Measurements from ENCODE around the gene P2RX5. TPM values are rescaled to one million over a fixed set of nuclear protein-coding genes. Genes with fewer than 3 reads are reported as not detected.

The P2RX5 gene
- total RNA-seq, 4 donors from 2014 or later: 0.96 to 2.0 TPM; not detected in 2

GRCh38 chr17:3727041-3727440, 31.1 kb upstream of the P2RX5 start:
- Histone ChIP-seq H3K4me1 (peaks cover 0 to 21% (median 14%) of the 10 kb centered on the region in 3 donors), H3K27me3 (peaks cover 12% of the 10 kb centered on the region), H3K27ac (no peak overlapping the region), H3K4me3 (no peak overlapping the region), H3K36me3 (peaks cover 0 to 1% of the 10 kb centered on the region in 2 donors), H3K9me3 (no peaks in the 10 kb centered on the region)
- no peak for TF ChIP-seq CTCF (IDR thresholded peaks at IDR 0.05)
- no peak for TF ChIP-seq POLR2A (IDR thresholded peaks at IDR 0.05)
- no peak for TF ChIP-seq EP300 (IDR thresholded peaks at IDR 0.05)
- TF ChIP-seq POLR2AphosphoS5 (IDR thresholded peaks at IDR 0.05): no peak
- WGBS, 2 donors (ENCODE audit: low coverage in 1 of 2): 0 to 33% methylated on average over 1 to 2 of the region's 2 CpGs
- no peak for ATAC-seq

- no peak for TF ChIP-seq EP300 (IDR thresholded peaks at IDR 0.05)
- TF ChIP-seq CTCF (IDR thresholded peaks at IDR 0.05): no peak
- TF ChIP-seq POLR2AphosphoS5 (IDR thresholded peaks at IDR 0.05): no peak
- TF ChIP-seq POLR2A (IDR thresholded peaks at IDR 0.05): no peak
- Histone ChIP-seq H3K36me3 (peaks cover 0 to 16% of the 10 kb centered on the region in 2 donors), H3K9me3 (no peaks in the 10 kb centered on the region), H3K27me3 (no peaks in the 10 kb centered on the region), H3K4me3 (peak overlapping the region; percentile 72 to 77), H3K4me1 (peaks cover 0 to 45% (median 24%) of the 10 kb centered on the region in 3 donors), H3K27ac (peak overlapping the region in 1 of 4 donors; percentile 89)
- WGBS, 2 donors (ENCODE audit: low coverage in 1 of 2): 76% methylated on average over 3 of the region's 27 CpGs; no CpG with 5 or more reads in 1 of the 2 donors
- no peak for ATAC-seq
Observed at GRCh38 chr17:3724378-3725077, 28.6 kb upstream of the P2RX5 start.

GRCh38 chr17:3723556-3724377, 27.8 kb upstream of the P2RX5 start, which contains the start of gene HASPIN:
Gene HASPIN, plus strand, starts transcription at chr17:3723903. Its CDS starts 33 bp downstream, at chr17:3723936.
- Histone ChIP-seq H3K27ac (peak within 1 kb of the TSS; percentile 66 to 92 (median 88)), H3K4me1 (peaks cover 0 to 48% (median 24%) of the 10 kb centered on the region in 3 donors), H3K36me3 (peaks cover 0 to 24% of the 10 kb centered on the region in 2 donors), H3K27me3 (no peaks in the 10 kb centered on the region), H3K4me3 (peak within 1 kb of the TSS; percentile 72 to 77), H3K9me3 (no peaks in the 10 kb centered on the region)
- peak; percentile 92 for ATAC-seq
- TF ChIP-seq CTCF (IDR thresholded peaks at IDR 0.05) (peak in 3 of 4 experiments; percentile 42 to 55 (median 49)), POLR2AphosphoS5 (IDR thresholded peaks at IDR 0.05) (peak; percentile 58), EP300 (IDR thresholded peaks at IDR 0.05) (no peak), POLR2A (IDR thresholded peaks at IDR 0.05) (peak; percentile 26 to 35)
- WGBS, 2 donors (ENCODE audit: low coverage in 1 of 2): 0% methylated on average over 2 of the region's 98 CpGs; no CpG with 5 or more reads in 1 of the 2 donors

GRCh38 chr17:3723188-3723555, 27.2 kb upstream of the P2RX5 start:
- H3K36me3 ChIP-seq: peaks cover 0 to 30% of the 10 kb centered on the region in 2 donors
- 0 to 8% methylated on average over 2 to 8 of the region's 13 CpGs for WGBS, 2 donors (ENCODE audit: low coverage in 1 of 2)
- H3K4me3 ChIP-seq: peak overlapping the region; percentile 72 to 77
- H3K27ac ChIP-seq: peak overlapping the region; percentile 66 to 92 (median 88)
- H3K27me3 ChIP-seq: no peaks in the 10 kb centered on the region
- peaks cover 0 to 48% (median 24%) of the 10 kb centered on the region in 3 donors for H3K4me1 ChIP-seq
- TF ChIP-seq POLR2A (IDR thresholded peaks at IDR 0.05): no peak
- no peak for TF ChIP-seq POLR2AphosphoS5 (IDR thresholded peaks at IDR 0.05)
- TF ChIP-seq CTCF (IDR thresholded peaks at IDR 0.05): no peak
- TF ChIP-seq EP300 (IDR thresholded peaks at IDR 0.05): no peak
- no peak for ATAC-seq
- no peaks in the 10 kb centered on the region for H3K9me3 ChIP-seq

Measured in gastroesophageal sphincter (tissue), 4 donors.